ENCODE measurements around the gene CCDC24.

The CCDC24 gene

DNA sequence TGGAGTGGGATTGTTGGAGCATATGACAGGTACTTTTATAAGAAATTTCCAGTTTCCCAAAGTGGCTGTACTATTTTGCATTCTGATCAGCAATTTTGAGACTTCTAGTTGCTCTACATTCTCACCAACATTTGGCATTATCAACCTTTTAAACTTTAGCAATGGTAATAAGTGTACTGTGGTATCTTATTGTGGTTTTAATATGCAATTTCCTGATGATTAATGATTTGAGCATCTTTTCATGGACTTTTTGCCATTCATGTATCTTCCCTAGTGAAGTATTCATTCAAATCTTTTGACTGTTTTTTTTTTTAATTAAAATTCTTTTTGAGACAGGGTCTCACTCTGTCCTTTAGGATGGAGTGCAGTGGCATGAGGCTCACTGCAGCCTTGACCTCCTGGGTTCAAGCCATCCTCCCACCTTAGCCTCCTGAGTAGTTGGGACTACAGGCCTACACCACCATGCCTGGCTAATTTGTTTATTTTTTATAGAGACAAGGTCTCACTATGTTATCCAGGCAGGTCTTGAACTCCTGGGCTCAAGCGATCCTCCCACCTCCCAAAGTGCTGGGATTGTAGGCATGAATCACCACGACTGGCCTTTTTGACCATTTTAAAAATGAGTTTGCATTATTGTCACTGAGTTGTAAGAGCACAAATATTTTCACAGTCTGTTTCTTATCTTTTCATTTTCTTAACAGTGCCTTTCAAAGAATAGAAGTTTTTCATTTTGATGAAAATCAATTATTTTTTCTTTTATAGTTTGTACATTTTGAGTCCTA is 47.7 kb downstream of the CCDC24 start:
- TF ChIP-seq, protein P1, sequence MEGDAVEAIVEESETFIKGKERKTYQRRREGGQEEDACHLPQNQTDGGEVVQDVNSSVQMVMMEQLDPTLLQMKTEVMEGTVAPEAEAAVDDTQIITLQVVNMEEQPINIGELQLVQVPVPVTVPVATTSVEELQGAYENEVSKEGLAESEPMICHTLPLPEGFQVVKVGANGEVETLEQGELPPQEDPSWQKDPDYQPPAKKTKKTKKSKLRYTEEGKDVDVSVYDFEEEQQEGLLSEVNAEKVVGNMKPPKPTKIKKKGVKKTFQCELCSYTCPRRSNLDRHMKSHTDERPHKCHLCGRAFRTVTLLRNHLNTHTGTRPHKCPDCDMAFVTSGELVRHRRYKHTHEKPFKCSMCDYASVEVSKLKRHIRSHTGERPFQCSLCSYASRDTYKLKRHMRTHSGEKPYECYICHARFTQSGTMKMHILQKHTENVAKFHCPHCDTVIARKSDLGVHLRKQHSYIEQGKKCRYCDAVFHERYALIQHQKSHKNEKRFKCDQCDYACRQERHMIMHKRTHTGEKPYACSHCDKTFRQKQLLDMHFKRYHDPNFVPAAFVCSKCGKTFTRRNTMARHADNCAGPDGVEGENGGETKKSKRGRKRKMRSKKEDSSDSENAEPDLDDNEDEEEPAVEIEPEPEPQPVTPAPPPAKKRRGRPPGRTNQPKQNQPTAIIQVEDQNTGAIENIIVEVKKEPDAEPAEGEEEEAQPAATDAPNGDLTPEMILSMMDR (IDR thresholded peaks at IDR 0.05) = no peak

DNA sequence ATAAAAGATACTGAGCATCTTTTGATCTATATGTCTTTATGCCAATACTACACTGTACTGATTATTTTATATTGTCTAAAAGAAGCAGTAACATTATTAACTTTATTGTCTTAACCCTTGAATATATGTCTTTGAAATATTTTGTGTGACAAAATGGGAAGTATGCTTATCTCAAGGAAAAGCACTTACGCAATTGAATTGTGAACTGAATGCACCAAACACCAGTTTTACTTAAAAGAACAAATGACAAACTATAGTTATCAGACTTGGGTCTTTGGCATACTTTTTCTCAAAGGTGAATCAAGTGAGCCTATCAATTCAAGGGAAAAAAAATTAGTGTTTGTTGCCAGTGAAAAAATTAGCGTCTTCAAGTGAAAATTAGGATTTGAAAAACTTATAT is 49.0 kb downstream of the CCDC24 start:
- TF ChIP-seq, protein P1 (IDR thresholded peaks at IDR 0.05) = no peak

DNA sequence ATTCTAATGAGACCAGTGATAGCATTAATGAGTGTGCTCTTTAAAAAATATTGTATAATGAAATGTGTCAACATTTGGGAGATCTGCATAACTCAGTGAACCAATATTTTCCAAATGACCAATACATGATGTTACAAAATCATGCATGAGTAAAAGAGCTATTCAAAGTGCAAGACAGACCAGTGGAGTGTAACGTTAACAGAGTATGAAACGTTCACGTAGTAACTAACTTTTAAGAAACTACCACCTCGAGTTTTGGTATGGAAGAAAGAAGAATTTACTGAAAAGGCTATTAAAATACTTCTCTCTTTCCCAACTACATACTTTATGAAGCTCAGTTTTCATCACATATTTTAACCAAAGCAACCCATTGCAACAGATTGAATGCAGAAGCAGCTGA is 49.4 kb downstream of the CCDC24 start:
- TF ChIP-seq, protein P1 (IDR thresholded peaks at IDR 0.05) = no peak

DNA sequence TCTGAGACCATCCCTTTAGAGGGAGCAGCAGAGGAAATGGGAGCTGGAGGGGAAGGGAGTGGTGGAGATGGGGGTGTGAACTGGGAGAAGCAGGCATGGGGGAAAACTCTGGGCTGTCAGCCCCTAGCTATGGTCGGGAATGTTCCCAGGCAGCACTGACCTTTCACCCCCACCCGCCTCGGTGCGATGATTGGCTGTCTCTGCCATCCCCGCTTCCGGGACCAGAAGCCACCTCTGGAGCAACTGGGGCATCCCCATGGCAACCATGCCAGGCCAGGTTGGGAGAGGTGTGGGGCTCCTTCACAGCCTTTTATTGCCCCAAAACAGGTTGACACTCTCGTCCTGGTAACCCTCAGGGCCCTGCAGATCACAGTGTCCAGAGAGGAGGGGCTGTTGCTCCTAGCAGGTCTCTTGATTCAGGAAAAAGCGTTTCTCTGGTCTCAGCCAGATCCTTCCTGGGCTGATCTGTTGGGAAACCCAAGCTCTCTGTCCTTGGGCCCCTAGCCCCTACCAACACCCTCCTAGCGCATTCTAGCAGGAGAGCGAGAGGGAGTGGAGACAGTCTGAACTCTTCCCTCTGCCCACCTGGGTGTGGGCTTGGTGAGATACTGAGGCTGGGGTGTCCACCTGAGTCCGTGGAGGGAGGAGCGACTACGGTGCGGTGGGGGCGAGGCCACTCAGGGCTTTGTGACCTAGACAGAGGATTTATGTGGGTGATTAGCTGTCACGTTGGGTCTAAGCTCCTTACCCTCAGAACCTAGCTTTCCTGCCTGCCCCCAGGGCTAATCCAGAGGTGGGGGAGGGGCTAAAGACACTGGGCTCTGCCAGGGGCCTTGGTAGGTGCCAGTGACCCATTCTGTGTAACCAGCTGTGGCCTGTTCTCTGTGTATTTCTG is 52.0 kb downstream of the CCDC24 start:
- TF ChIP-seq, protein P1 (IDR thresholded peaks at IDR 0.05) = no peak

DNA sequence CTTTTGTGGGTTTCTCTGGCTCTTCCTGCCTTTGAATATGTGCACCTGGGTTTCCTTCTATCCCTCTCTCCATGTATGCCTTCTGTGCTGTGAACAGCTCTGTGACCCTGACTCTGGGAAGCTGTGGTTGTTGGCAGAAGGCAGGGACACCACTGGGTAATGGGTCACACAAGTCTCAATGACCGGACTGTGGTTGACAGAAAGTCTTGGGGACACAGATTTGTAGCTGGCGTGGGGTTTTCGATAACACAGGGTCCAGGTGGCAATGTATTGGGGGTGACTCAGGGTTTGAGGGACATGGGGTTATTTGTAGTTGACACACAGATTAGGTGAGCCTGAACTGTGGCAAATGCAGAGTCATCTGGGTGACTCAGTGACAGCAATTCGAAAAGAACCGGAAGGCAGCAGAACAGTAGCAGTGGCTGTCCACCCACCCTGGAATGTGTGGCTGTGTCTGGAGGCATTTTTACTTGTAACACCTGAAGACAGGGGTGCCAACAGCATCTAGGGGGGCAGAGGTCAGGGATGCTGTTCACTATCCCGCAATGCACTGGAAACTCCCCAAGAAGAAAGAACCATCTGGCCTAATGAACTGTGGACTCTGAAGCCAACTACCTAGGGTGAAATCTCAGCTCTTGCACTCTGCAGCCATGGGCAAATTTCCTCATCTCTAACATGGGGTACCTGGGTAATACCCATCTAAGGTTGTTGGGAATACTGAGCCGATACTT is 52.8 kb downstream of the CCDC24 start:
- TF ChIP-seq, protein P1 (IDR thresholded peaks at IDR 0.05) = no peak

DNA sequence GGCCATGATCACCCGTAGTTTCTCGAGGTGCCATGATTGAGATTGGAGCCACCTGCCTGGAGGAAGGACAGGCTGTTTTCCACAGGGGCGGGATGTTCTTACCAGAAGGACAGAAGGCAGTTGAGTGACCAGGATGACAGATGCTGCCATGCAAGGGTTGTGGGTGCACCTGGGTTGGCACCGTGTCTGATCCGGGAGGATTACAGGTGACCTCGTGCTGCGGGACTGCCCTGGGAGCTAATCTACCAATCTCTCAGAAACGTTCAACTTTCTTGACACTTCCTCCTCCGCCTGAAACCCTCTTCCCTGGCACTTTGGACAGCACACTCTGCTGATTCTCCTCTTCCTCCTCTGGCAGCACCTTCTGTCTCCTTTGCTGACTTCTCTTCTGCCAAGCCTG is 53.7 kb downstream of the CCDC24 start:
- TF ChIP-seq, protein P1 (IDR thresholded peaks at IDR 0.05) = no peak
